GM08714 (cell line): ENCODE data around the gene SEPTIN2.
"Not testable (repeated sequence)": the region's sequence is repeated elsewhere in the genome, so short reads cannot be mapped to it uniquely, and the experiment has no call there.

Source experiments
- H3K4me3 ChIP-seq: fragments of 200-500 bp; sonication (Bioruptor generic); 2 replicates; pipeline ENCODE4 v1.5.1; 2014; ENCODE audit warnings: mild to moderate bottlenecking, low read length, inconsistent platforms
- ZNF274 ChIP-seq: IDR thresholded peaks from 2 replicates; pipeline ENCODE4 v1.6.1; 2012; ENCODE audit warnings: mild to moderate bottlenecking, low read depth, low read length

SEPTIN2 gene

DNA sequence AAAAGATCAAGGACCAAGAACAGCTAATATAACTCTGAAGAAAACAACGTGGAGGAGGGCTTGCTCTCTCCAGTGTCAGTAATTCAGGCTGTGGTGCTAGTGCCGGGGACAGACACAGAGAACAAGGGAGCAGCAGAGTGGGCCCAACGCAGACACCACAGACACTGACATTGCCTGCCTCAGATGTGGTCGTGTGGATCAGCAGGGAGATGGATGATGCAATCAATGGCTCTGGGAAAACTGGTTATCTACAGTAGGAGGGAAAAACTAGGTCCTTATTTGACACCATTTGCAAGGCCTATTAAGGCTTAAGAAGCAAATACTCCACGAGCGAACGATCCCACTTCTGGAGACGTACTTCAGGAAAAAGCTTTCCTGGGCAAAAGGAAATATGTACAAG is 36.3 kb upstream of the SEPTIN2 start:
- H3K4me3 ChIP-seq = no peak overlapping the region
- no peak for TF ChIP-seq ZNF274

GRCh38 chr2:241279828-241280227 is 35.9 kb upstream of the SEPTIN2 start:
- H3K4me3 ChIP-seq = no peak overlapping the region
- TF ChIP-seq ZNF274 = no peak

GRCh38 chr2:241280291-241280690 is 35.4 kb upstream of the SEPTIN2 start:
- no peak for TF ChIP-seq ZNF274
- no peak overlapping the region for H3K4me3 ChIP-seq

DNA sequence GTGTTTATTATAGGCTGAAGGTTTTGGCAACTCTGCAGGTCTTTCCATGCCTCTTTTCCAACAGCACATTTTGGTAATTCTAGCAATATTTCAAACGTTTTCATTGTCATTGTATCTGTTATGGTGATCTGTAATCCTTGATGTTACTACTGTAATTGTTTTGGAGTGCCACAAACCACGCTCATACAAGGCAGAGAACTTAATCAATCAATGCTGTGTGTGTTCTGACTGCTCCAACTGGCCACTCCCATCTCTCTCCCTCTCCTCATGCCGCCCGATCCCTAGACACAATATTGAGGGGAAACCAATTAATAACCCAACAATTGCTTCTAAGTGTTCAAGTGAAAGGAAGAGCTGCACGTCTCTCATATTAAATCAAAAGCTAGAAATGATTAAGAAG is 33.2 kb upstream of the SEPTIN2 start:
- H3K4me3 ChIP-seq = no peak overlapping the region
- no peak for TF ChIP-seq ZNF274

DNA sequence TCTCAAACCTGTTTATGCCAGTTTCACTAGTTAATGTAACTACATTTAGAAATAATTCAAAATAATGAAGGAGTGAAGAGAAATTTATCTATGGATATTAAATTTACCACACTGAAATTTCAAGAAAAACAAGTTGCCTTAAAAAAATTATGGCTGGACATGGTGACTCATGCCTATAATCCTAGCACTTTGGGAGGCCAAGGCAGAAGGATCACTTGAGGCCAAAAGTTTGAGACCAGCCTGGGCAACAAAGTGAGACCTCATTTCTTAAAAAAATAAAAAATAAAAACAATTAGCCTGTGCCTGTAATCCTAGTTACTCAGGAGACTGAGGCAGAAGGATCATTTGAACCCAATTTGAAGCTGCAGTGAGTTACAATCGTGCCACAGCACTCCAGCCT is 30.1 kb upstream of the SEPTIN2 start:
- no peak overlapping the region for H3K4me3 ChIP-seq
- TF ChIP-seq ZNF274 = no peak

GRCh38 chr2:241286348-241287090 is 29.2 kb upstream of the SEPTIN2 start:
- H3K4me3 ChIP-seq = no peak overlapping the region
- no peak for TF ChIP-seq ZNF274

GRCh38 chr2:241288324-241288888 is 27.3 kb upstream of the SEPTIN2 start:
- no peak overlapping the region for H3K4me3 ChIP-seq
- TF ChIP-seq ZNF274 = no peak

- no peak for TF ChIP-seq ZNF274
These were observed 26.7 kb upstream of the SEPTIN2 start for GRCh38 chr2:241289053-241289452.

DNA sequence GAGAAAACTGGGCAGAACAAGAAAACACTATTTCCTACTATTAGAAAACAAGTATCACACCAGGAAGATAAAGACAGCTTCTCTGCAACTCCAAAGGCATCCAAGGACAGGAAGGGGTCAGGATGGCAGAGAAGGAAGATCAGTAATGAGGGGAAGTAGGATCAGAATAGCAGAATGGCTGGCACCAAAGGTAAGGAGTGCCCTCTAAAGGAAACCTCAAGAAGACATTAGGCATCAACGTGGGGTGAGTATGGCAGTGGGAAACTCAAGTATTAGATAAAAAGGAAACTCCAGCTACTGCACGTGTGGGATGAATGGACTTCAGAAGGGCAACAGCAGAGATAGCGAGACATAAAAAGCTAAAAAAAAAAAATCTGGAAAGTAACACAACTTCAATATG is 26.1 kb upstream of the SEPTIN2 start:
- no peak overlapping the region for H3K4me3 ChIP-seq
- no peak for TF ChIP-seq ZNF274

More at GRCh38 chr2:241289053-241289452, 26.7 kb upstream of the SEPTIN2 start:
- H3K4me3 ChIP-seq = no peak overlapping the region

DNA sequence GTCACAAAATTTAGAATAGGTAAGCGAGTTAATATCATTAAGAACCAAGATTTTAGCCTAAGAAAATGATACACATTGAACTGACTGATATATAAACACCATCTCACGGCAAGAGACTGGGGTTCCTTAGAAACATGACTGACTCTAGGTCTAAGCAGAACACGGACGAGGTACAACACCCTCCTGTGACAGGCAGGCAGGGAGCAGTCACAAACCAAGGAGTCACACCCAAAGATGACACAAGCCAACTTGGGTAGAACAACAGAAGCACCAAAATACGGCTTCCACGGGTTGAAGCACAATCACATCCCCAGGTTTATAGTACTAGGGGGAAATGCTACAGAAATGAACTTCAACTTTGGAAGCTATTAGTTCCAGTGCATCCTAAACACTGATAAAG is 24.6 kb upstream of the SEPTIN2 start:
- no peak overlapping the region for H3K4me3 ChIP-seq
- TF ChIP-seq ZNF274 = no peak

- no peak for TF ChIP-seq ZNF274
- no peak overlapping the region for H3K4me3 ChIP-seq
These were observed 23.7 kb upstream of the SEPTIN2 start for GRCh38 chr2:241291977-241292376.

GRCh38 chr2:241293378-241293797 is 22.3 kb upstream of the SEPTIN2 start:
- not testable (repeated sequence) for H3K4me3 ChIP-seq

GRCh38 chr2:241295326-241296095 is 20.2 kb upstream of the SEPTIN2 start:
- no peak overlapping the region for H3K4me3 ChIP-seq
- TF ChIP-seq ZNF274 = no peak

DNA sequence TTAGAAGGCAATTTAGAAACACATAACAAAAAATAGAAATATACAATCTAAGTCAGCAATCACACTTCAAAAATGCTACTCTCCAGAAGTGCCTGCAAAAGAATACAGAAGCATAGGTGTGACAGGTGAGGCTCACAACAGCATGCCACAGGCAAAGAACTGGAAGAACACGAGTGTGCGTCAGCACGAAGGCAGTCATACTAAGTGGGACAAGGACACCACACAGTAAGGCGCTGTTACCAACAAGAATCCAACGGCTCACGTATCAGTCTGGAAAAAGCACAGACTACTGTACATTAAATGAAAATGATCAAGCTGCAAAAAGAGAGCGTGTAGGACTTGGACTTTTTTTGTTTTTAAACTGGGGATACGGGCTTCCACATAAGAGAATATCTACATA is 19.0 kb upstream of the SEPTIN2 start:
- H3K4me3 ChIP-seq = no peak overlapping the region
- no peak for TF ChIP-seq ZNF274

DNA sequence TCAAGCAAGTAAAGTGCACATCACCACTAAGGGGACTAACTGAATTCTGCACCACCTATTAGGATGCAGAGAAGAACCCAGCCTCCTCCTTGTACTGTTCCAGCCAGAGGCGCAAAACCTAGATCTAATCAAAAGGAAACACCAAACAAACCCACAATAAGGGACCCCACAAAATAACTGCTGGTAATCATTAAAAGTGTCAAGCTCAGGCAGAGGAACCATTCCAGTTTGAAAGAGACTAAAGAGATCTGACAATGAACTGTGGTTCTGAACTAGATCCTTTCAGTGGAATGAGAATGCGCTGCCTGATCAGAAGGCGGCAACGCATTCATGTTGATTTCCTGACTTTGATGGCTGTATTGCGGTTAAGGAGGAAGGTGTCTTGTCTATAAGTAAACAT is 17.1 kb upstream of the SEPTIN2 start:
- no peak overlapping the region for H3K4me3 ChIP-seq
- no peak for TF ChIP-seq ZNF274
